GM12874 (cell line): ENCODE data around the gene PLEKHA7.

Experiments used
- CTCF ChIP-seq: IDR thresholded peaks from 2 replicates; pipeline ENCODE4 v1.5.1; 2011; ENCODE audit warnings: low read depth, mild to moderate bottlenecking, control low read depth, low read length, moderate library complexity; ENCODE audit not compliant: insufficient read depth

The PLEKHA7 gene

GRCh38 chr11:17014321-17014832 is at the start of gene PLEKHA7:
TSS of gene PLEKHA7 (minus strand) at chr11:17014414. CDS start at chr11:17014401, 13 bp downstream.
- TF ChIP-seq CTCF: no peak

GRCh38 chr11:17063171-17064002 is 49.2 kb upstream of the PLEKHA7 start:
- TF ChIP-seq CTCF: peak; percentile 84

GRCh38 chr11:17046690-17047089 is 32.5 kb upstream of the PLEKHA7 start:
- TF ChIP-seq CTCF: no peak

- TF ChIP-seq CTCF: peak; percentile 31; the same call in 1 of the 2 replicates
Observed at GRCh38 chr11:17036666-17037658, 22.7 kb upstream of the PLEKHA7 start.

GRCh38 chr11:17026487-17027082 is 12.4 kb upstream of the PLEKHA7 start:
- TF ChIP-seq CTCF: no peak

- no peak for TF ChIP-seq CTCF
Observed at GRCh38 chr11:17024924-17025323, 10.7 kb upstream of the PLEKHA7 start.
